Stimulated activated CD8-positive, alpha-beta memory T cell treated with anti-CD3 and anti-CD28 coated beads, Interleukin-12 subunit alpha, Interleukin-12 subunit beta, amount 100 ng/mL, for 1 hour (primary cell): ENCODE measurements around the gene APOC1.
A peak's percentile ranks its signal among the peaks of the same experiment; 100 is the strongest.
"Not testable (repeated sequence)": the region's sequence is repeated elsewhere in the genome, so short reads cannot be mapped to it uniquely, and the experiment has no call there.

Experiments
- DNase-seq: peaks from one replicate; pipeline ENCODE4 v3.0.0-alpha.2; 2020; ENCODE audit warnings: low read depth

Gene APOC1

DNA sequence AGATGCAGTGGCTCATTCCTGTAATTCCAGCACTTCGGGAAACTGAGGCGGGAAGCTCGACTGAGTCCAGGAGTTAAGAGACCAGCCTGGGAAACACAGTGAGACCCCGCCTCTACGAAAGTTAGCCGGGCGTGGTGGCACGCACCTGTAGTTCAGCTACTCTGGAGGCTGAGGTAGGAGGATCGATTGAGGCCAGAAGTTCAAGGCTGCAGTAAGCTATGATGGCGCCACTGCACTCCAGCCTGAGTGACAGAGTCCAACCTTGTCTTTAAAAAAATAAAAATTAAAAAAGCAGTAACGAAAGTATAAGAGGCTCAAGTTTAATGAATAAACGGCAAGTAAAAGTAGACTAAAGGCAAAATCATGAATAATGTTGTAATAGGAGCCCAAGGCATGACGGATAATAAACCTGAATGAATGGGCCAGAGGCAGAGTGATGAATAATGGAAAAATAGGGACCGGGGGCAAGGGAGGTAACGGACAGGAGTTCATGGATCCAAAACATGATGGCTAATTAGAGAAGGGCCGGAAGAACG lies 24.5 kb upstream of the APOC1 start:
- DNase-seq: no peak

- no peak for DNase-seq
Measured at GRCh38 chr19:44890366-44891015, 23.9 kb upstream of the APOC1 start.

DNA sequence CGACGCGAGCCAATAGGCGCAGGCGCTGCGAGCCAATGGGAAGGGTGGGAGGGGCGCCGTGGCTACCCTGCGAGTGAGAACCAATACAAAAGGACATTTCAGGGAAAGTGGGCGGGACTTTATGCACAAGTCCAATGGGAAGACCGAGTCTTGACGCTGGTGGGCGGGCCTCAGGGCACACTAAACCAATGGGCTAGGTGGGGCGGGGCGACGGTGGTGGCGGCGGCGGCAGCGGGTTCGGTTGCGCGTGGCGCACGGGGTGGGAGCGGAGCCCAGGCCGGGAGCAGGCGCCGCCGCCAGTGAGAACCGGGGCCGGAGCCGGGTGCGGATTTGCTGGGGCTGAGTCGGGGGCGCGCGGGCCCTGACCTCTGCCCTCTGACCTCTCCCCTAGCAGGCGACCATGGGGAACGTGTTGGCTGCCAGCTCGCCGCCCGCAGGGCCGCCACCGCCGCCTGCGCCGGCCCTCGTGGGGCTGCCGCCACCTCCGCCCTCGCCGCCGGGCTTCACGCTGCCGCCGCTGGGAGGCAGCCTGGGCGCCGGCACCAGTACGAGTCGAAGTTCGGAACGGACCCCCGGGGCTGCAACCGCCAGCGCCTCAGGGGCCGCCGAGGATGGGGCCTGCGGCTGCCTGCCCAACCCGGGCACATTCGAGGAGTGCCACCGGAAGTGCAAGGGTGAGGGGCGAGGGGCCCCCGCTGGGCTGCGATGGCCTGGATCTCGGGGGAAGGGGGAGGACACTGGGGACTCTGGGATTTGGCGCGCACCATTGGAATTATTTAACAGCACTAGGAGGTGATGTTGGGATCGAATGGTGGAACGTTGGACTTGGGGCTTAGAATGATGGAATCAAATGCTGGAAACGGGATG lies 23.2 kb upstream of the APOC1 start, which contains the start of gene TOMM40:
TOMM40 (plus strand) TSS at position 239 of the 867 bp plus-strand sequence; CDS start at position 401, 162 bp downstream.
- DNase-seq: peak; percentile 100

- no peak for DNase-seq
Measured at GRCh38 chr19:44892932-44893331, 21.5 kb upstream of the APOC1 start.

GRCh38 chr19:44893332-44894051 lies 20.9 kb upstream of the APOC1 start:
- no peak for DNase-seq

GRCh38 chr19:44894052-44894400 lies 20.4 kb upstream of the APOC1 start:
- DNase-seq: no peak

- no peak for DNase-seq
Measured at GRCh38 chr19:44894946-44895345, 19.5 kb upstream of the APOC1 start.

DNA sequence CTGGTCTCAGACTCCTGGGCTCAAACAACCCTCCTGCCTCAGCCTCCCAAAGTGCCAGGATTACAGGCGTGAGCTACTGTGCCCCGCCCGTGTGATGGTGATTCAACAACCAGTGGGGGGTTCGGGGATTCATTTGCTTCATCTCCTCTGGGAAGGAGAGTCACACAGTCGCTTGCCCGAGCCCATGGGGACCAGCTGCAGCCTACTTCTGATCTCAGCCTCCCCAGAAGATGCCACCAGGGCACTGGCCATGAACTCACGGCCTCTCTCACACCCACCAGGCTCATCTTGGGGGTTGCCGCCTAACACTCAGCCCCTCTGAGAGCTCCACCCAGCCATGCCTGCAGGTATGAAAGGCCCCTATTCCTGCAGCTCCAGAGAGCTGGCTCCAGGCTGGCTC lies 16.6 kb upstream of the APOC1 start:
- no peak for DNase-seq

- no peak for DNase-seq
Measured at GRCh38 chr19:44900328-44901244, 13.8 kb upstream of the APOC1 start.

GRCh38 chr19:44903216-44903601 lies 11.2 kb upstream of the APOC1 start:
- no peak for DNase-seq

DNA sequence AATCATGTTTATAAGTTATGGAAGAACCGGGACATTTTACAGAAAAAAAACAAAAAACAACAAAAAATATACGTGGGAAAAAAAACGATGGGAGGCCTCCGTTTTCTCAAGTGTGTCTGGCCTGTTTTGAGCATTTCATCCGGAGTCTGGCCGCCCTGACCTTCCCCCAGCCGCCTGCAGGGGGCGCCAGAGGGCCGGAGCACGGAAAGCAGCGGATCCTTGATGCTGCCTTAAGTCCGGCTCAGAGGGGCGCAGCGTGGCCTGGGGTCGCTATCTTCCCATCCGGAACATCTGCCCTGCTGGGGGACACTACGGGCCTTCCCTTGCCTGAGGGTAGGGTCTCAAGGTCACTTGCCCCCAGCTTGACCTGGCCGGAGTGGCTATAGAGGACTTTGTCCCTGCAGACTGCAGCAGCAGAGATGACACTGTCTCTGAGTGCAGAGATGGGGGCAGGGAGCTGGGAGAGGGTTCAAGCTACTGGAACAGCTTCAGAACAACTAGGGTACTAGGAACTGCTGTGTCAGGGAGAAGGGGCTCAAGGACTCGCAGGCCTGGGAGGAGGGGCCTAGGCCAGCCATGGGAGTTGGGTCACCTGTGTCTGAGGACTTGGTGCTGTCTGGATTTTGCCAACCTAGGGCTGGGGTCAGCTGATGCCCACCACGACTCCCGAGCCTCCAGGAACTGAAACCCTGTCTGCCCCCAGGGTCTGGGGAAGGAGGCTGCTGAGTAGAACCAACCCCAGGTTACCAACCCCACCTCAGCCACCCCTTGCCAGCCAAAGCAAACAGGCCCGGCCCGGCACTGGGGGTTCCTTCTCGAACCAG lies 10.6 kb upstream of the APOC1 start:
- peak; percentile 52 for DNase-seq

DNA sequence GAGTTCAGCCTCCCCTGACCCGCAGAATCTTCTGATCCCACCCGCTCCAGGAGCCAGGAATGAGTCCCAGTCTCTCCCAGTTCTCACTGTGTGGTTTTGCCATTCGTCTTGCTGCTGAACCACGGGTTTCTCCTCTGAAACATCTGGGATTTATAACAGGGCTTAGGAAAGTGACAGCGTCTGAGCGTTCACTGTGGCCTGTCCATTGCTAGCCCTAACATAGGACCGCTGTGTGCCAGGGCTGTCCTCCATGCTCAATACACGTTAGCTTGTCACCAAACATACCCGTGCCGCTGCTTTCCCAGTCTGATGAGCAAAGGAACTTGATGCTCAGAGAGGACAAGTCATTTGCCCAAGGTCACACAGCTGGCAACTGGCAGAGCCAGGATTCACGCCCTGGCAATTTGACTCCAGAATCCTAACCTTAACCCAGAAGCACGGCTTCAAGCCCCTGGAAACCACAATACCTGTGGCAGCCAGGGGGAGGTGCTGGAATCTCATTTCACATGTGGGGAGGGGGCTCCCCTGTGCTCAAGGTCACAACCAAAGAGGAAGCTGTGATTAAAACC lies 9.9 kb upstream of the APOC1 start:
- no peak for DNase-seq

- no peak for DNase-seq
Measured at GRCh38 chr19:44905437-44906160, 8.8 kb upstream of the APOC1 start, which contains the start of gene APOE. APOE (plus strand) TSS chr19:44905796; CDS start chr19:44906625, 829 bp downstream.

- no peak for DNase-seq
Measured at GRCh38 chr19:44907613-44908012, 6.8 kb upstream of the APOC1 start.

DNA sequence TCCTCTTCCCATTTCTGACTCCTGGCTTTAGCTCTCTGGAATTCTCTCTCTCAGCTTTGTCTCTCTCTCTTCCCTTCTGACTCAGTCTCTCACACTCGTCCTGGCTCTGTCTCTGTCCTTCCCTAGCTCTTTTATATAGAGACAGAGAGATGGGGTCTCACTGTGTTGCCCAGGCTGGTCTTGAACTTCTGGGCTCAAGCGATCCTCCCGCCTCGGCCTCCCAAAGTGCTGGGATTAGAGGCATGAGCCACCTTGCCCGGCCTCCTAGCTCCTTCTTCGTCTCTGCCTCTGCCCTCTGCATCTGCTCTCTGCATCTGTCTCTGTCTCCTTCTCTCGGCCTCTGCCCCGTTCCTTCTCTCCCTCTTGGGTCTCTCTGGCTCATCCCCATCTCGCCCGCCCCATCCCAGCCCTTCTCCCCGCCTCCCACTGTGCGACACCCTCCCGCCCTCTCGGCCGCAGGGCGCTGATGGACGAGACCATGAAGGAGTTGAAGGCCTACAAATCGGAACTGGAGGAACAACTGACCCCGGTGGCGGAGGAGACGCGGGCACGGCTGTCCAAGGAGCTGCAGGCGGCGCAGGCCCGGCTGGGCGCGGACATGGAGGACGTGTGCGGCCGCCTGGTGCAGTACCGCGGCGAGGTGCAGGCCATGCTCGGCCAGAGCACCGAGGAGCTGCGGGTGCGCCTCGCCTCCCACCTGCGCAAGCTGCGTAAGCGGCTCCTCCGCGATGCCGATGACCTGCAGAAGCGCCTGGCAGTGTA lies 6.2 kb upstream of the APOC1 start:
- no peak for DNase-seq

DNA sequence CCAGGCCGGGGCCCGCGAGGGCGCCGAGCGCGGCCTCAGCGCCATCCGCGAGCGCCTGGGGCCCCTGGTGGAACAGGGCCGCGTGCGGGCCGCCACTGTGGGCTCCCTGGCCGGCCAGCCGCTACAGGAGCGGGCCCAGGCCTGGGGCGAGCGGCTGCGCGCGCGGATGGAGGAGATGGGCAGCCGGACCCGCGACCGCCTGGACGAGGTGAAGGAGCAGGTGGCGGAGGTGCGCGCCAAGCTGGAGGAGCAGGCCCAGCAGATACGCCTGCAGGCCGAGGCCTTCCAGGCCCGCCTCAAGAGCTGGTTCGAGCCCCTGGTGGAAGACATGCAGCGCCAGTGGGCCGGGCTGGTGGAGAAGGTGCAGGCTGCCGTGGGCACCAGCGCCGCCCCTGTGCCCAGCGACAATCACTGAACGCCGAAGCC lies 5.6 kb upstream of the APOC1 start:
- no peak for DNase-seq

GRCh38 chr19:44909775-44910174 lies 4.6 kb upstream of the APOC1 start:
- DNase-seq: no peak

GRCh38 chr19:44911896-44912295 lies 2.5 kb upstream of the APOC1 start:
- not testable (repeated sequence) for DNase-seq

DNA sequence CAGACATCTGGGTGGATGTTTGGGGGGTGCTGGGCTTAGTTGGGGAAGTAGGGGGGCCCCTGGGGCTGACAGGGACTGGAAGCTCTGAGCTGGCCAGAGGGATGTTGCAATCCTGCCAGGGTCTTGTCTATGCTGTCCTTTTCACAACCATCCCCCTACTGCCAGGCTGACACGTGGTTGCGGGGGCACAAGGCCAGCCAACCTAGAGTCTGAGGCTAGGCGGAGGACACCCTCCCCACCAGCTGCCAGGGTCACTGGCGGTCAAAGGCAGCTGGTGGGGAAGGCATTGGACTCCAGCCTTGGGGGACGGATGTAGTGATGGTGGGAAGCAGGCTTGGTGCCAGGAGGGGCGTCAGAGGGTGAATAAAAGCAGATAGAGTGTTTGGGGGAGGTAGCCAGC lies 1.6 kb upstream of the APOC1 start:
- no peak for DNase-seq
